ENCODE data around the gene MAB21L4.

Gene MAB21L4

GRCh38 chr2:240855670-240856069, 40.3 kb downstream of the MAB21L4 start:
- no peak overlapping the region for H3K4me3 ChIP-seq (replicated peaks; ENCODE audit: low read depth, low read length)
- TF ChIP-seq CTCF (IDR thresholded peaks at IDR 0.05; ENCODE audit: low read depth, low read length, missing control alignments) = no peak

GRCh38 chr2:240852671-240853314, 43.2 kb downstream of the MAB21L4 start:
- no peak overlapping the region for H3K4me3 ChIP-seq (replicated peaks; ENCODE audit: low read depth, low read length)
- no peak for TF ChIP-seq CTCF (IDR thresholded peaks at IDR 0.05; ENCODE audit: low read depth, low read length, missing control alignments)
- no peak for DNase-seq (ENCODE audit: extremely low read depth, low read depth)

More at GRCh38 chr2:240855670-240856069, 40.3 kb downstream of the MAB21L4 start:
- DNase-seq (ENCODE audit: extremely low read depth, low read depth) = no peak

- no peak overlapping the region for H3K4me3 ChIP-seq (replicated peaks; ENCODE audit: low read depth, low read length)
- TF ChIP-seq CTCF (IDR thresholded peaks at IDR 0.05; ENCODE audit: low read depth, low read length, missing control alignments) = peak; percentile 93
- DNase-seq (ENCODE audit: extremely low read depth, low read depth) = peak; percentile 40
Measured at GRCh38 chr2:240851078-240851991, 44.6 kb downstream of the MAB21L4 start.

- TF ChIP-seq CTCF (IDR thresholded peaks at IDR 0.05; ENCODE audit: low read depth, low read length, missing control alignments) = no peak
- no peak overlapping the region for H3K4me3 ChIP-seq (replicated peaks; ENCODE audit: low read depth, low read length)
- no peak for DNase-seq (ENCODE audit: extremely low read depth, low read depth)
Measured at GRCh38 chr2:240850756-240851077, 45.2 kb downstream of the MAB21L4 start.

GRCh38 chr2:240850026-240850425, 45.9 kb downstream of the MAB21L4 start:
- no peak overlapping the region for H3K4me3 ChIP-seq (replicated peaks; ENCODE audit: low read depth, low read length)
- no peak for TF ChIP-seq CTCF (IDR thresholded peaks at IDR 0.05; ENCODE audit: low read depth, low read length, missing control alignments)
- no peak for DNase-seq (ENCODE audit: extremely low read depth, low read depth)

- H3K4me3 ChIP-seq (replicated peaks; ENCODE audit: low read depth, low read length) = no peak overlapping the region
- DNase-seq (ENCODE audit: extremely low read depth, low read depth) = no peak
- no peak for TF ChIP-seq CTCF (IDR thresholded peaks at IDR 0.05; ENCODE audit: low read depth, low read length, missing control alignments)
Measured at GRCh38 chr2:240848900-240849680, 46.9 kb downstream of the MAB21L4 start.
